Activated T-helper 1 cell treated with anti-CD3 and anti-CD28 coated beads, Interleukin-2, amount 50 U/mL, for 16 hours (primary cell): ENCODE measurements around the gene CCDC69.
"Not testable (repeated sequence)": the region's sequence is repeated elsewhere in the genome, so short reads cannot be mapped to it uniquely, and the experiment has no call there.

Source experiments
- DNase-seq, 2 donors: peaks; one replicate each; pipeline ENCODE4 v3.0.0-alpha.2; 2020; ENCODE audit warnings: low read depth in 1 of 2, low spot score in 1 of 2

Gene CCDC69

DNA sequence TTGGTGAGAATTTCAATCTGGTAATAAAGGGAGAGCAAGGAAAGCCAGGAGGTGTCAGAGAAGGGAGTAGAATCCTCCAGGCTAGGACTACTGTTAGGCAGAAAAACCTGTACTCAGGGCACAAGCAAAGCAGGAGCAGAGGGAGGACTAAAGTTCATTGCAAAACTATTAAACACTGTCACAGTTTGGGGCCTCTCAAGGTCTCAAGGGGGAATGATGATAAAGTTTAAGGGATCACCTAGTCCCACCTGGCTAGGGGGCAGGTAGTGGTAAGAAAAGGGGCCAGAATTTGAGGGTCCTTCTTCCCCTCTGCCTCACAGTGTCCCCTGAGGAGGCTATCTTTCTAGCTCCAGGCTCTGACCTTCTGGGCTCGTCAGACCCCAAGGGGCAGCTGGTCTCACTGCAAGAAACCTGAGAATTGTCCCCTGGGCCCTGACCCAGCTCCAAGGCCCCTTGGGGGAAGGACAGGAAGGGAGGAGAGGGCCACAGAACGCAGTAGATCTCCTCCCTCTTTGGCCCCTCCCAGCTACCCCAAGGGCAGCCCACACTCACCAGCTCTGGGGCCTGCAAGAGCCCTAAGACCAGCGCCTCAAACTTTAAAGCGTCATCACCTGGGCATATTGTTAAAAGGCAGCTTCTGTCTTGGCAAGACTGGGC lies 974 bp downstream of the CCDC69 start:
- DNase-seq = peak in 1 of 2 donors; percentile 17

GRCh38 chr5:151222054-151222789 lies 1.7 kb downstream of the CCDC69 start:
- DNase-seq = no peak

DNA sequence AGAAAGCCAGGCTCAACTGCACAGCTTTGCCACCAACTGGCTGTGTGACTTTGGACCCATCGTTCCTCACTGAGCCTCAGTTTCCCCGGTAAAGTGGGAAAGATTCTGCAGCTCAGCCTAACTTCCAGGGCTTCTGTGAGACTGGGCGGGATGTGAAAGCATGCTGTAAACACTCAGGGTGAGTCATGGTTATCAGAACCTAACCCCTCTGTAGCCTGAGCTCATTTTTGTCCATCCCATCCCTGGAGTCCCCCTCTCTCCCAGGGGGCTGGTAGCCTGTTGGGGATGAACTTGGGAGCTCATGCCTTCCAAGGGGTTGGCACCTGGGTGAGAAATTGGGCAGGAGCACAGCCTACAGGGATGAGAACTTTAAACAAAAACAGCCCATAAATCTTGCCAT lies 2.3 kb downstream of the CCDC69 start:
- DNase-seq = no peak

- DNase-seq = no peak
Observed at GRCh38 chr5:151219789-151220188, 4.1 kb downstream of the CCDC69 start.

GRCh38 chr5:151219138-151219537 lies 4.8 kb downstream of the CCDC69 start:
- DNase-seq = no peak

GRCh38 chr5:151218177-151218576 lies 5.7 kb downstream of the CCDC69 start:
- DNase-seq = no peak

DNA sequence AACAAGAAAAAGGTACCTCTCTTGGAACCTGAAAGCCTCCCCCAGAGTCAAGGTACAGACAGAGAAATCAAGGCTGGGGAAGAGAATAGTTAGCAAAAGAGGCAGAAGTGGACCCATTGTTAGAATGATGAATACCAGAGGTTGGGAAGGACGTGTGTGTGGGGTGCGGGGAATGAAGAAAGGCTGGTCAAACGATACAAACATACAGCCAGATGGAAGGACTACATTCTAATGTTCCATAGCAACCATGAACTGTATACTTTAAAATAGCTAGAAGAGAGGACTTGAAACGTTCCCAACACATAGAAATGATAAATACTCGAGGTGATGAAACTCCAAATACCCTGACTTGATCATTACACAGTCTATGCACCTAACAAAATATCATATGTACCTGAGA lies 7.1 kb downstream of the CCDC69 start:
- no peak for DNase-seq

DNA sequence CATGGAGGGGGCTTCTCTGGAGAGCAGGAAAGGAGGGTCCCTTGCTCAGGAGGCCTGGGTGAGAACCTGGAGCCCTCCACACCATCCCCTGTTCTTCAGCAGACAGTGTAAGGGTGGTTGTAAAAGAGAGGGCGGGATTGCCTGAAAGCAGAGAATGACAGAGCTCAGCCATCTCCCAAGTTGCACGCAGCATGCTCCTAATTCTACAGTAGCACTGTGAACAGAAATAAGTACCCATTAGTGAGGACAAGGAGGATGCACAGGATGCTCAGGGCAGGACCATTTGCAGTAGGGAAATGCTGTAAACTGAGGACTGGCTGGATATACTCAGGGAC lies 8.4 kb downstream of the CCDC69 start:
- DNase-seq = no peak

DNA sequence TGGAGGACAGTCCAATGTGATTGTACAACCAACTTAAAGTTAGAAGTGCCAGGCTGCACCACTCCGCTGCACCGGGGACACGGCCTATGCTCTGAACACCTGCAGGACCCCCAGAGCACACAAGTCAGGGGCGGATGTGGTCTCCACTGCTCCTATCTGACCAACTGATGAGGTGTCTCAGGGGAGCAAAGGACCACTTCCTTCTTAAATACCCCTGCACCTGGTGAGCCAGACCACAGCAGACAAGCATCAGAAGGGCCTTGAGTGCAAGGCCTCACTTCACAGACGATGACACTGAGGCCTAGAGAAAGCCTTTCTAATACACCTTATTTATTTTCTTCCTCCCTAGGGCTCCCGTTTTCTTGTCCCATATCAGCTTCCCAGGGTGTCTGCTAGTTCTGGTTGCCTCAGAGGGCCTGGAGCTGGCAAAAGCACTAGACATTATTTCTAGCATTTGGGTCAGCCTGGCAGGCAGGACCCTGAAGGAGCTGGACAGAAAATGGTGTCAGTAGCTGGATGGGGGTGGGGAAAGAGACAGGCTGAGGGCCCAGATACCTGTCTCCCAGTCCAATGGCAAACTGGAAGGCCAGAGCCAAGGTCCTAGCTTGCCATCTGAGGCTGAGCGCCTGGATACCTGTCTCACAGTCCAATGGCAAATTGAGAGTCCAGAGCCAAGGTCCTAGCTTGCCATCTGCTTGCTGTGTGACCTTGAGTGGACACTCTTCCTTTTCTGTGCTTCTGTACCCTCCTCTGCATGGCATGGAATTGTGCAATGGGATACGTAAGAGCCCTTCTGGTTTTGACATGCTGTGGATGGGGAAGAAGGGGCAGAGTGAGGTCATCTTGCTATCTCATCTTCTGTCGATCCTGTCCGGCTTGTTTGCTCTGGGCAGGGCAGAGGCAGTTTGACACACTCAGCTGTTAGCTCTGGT lies 9.0 kb downstream of the CCDC69 start:
- no peak for DNase-seq

- peak; percentile 68 to 73 for DNase-seq
Observed at GRCh38 chr5:151213803-151214613, 9.9 kb downstream of the CCDC69 start.

DNA sequence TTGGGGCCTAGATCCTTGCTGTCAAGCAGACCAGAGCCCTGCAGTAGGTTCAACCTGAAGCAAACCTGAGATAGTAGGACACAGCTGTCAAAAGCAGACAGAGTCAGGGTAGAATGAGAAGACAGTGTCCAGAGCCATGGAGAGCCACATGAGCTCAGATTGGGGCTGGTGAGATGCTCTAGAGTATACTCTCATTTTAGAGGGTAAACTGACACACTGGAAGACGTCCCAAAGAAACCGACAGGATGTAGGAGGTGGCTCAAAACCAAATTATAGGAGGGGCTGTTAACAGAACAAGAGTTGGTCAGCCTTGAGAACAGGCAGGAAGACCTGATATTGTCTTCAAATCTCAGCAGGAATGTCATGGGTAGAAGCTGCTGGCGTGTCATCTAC lies 11.5 kb downstream of the CCDC69 start:
- DNase-seq = no peak

GRCh38 chr5:151208481-151208914 lies 15.4 kb downstream of the CCDC69 start:
- DNase-seq = no peak

GRCh38 chr5:151205411-151205810 lies 18.5 kb downstream of the CCDC69 start:
- no peak for DNase-seq

- DNase-seq = no peak
Observed at GRCh38 chr5:151204051-151204450, 19.8 kb downstream of the CCDC69 start.

- no peak for DNase-seq
Observed at GRCh38 chr5:151202381-151203139, 21.3 kb downstream of the CCDC69 start.

DNA sequence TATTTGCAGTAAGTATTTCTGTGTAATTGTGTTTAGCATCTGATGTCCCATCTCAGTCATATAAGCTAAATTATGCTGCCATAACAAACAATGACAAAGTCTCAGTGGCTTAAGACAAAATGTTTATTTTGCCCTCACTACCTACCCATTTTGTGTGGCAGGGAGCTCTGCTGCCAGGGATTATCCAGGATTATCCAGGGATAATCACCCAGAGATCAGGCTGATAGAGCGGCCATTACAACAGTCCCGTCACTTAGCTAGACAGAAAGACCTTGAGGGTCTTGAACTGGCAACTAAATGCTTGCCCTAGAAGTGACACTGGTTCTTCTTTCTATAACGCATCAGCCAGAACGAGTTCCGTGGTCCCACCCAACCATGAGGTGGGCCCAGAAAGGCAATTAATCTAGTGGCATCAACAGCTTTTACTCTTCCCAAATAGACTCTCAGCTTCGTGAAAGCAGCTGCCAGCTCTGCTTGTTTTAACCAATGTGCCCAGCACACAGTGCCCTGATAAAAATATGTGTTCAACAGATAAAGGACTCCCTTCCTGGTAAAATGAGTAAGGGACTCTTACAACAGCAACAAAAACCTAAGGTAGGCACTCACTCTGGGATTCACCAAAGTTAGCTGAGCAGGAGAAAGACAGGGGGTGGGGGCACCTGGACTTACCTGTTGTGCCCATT lies 22.8 kb downstream of the CCDC69 start:
- no peak for DNase-seq

DNA sequence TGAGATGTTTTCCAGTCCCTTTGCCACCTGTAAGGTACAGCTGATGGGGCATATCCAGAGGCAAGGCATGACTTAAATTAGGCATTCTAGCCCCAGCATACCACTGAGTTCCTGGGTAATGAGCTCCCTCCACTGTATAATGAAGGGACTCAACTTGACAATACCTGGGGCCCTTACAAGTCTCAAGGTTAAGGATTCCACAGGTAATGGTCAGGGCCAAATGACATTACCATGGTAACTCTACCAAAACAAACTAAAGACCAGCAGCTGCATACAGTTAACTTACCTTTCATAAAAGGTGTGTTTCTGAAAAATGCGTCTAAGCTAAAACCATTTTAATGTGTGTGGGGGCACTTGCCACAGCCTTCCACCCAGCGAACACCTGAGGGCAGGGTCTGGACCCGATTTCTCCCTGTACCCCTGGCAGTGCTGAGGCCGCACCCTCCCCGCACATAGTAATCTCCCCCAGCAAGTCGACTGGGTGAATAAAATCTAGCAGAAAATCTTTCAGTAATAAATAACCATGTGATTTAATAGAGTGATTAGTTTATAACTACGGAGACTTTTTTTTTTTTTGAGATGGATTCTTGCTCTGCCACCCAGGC lies 24.2 kb downstream of the CCDC69 start:
- DNase-seq = no peak

DNA sequence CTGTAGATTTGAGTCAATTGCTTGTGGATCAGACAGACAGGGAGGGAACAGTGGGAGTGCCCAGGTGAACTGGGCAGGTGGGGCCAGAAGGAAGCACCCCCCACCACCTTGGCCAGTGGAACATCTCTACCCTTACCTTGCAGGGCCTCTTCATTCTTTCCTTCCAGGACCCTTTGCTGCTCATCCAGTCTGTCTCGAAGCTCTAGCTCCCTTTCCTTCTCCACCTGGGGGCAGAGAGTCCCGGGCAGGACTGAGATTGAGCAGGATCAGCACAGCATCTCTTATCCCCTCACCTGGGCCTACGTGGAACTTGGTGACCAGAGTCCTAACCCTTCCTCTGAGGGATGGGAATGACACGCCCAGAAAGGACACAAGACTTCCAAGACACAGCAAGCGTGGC lies 25.0 kb downstream of the CCDC69 start:
- DNase-seq = no peak

DNA sequence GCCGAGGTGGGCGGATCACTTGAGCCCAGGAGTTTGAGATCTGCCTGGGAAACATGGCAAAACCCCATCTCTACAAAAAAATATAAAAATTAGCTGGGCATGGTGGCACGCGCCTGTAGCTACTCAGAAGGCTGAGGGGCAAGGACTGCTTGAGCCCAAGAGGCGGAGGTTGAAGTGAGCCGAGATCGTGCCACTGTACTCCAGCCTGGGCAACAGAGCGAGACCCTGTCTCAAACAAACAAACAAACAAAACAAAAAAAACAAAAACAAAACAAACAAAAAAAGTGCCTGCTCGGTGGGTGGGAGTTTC lies 26.6 kb downstream of the CCDC69 start:
- not testable (repeated sequence) for DNase-seq
